GM21381 (cell line): Measurements from ENCODE around the gene NR5A2.
"Not testable (repeated sequence)": the region's sequence is repeated elsewhere in the genome, so short reads cannot be mapped to it uniquely, and the experiment has no call there.

ENCODE experiments used
- ATAC-seq: cut with Tn5 transposase; IDR thresholded peaks from one replicate; pipeline ENCODE4 v1.9.1; 2021; ENCODE audit warnings: mild to moderate bottlenecking, moderate library complexity; ENCODE audit not compliant: unreplicated experiment

NR5A2 gene

DNA sequence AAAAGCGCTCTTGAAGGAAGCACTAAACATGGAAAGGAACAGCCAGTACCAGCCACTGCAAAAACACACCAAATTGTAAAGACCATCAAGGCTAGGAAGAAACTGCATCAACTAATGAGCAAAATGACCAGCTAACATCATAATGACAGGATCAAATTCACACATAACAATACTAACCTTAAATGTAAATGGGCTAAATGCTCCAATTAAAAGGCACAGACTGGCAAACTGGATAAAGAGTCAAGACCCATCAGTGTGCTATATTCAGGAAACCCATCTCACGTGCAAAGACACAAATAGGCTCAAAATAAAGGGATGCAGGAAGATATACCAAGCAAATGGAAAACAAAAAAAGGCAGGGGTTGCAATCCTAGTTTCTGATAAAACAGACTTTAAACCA is 159.8 kb downstream of the NR5A2 start:
- ATAC-seq: not testable (repeated sequence)

DNA sequence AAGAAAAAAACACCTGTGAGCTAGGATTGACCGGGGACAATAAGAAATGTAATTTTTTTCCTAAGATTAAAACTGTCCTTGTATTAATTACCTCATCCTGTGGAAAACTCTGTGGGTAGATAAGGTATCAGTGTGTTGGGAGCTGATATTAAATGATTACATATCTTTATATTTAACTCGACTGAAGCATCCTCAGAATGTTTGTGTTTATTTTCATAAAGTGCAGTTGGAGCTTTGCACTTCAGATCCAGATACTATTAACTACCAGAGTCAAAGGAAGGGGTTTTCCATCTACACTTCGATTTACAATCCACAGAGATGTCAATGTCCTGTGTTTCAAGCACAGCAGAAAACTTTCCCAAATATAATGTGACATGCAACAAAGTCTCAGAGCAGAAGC is 164.5 kb downstream of the NR5A2 start:
- no peak for ATAC-seq

DNA sequence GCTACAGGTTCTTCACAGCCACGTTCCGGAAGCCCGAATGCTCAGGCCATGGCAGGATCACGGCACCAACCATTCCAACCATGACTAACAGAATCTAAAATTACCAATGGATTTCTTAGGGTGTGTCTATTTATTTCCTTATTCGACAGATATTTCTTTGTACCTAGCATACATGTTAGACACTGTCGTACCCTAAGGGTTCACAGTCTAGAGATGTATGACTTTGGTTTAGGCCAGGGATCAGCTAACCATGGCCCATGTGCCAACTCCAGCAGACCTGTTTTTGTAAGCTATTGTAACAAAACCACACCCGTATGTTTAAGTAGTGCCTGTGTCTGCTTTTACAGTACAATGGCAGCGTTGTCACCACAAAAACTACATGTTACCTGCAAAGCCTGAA is 167.0 kb downstream of the NR5A2 start:
- ATAC-seq: no peak

DNA sequence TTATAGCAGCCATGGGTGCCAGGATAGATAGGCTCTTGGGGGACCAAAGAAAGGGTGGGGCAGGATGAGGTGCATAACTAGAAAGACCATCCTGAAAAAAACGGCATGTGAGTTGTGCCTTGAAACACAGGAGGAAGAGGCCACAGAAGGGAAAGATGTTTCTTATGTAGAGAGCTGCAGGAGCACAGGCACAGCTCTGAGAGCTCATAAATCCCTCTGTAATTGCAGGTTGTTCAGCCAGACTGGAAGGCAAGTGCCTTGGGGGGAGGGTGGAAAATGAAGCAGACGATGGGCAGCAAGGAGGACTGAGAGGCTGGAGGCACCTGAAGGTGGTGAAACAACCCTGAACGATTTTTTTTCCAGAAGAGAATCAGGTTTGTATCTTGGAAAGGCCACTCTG is 170.7 kb downstream of the NR5A2 start:
- ATAC-seq: no peak

DNA sequence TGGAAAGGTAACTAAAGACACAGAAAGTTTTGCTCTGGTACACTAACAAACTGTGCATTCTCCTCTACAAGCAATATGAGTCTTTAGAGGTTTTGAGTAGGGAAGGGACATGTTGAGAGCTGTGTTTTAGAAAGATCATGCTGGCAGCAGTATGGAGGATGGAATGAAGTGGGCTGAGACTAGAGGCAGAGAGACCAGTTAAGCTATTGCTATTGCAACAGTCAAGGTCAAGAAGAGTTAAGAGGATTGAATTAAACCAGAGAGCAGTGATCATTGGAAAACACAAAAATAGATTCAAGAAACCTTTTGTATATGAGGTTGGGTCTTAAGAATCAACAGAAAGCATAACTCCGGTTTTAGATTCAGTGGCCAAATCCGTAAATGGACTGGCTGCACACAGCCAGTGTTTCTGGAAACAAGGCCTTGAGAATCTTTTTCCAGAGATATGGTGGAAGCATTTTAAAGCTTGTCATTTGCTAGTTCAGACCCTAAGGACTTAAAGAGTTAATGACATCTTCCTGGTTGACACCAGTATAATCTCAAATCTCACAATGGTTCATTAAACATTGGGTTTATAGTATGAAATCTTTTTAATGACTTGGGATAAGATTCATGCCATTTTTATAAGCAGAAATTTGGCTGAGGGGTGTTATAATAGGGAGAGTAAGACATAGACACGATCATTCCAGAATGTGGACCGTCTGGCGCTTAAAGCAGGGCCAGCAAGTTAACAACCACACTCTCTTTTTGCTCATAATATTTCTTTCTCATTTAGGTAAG is 177.9 kb downstream of the NR5A2 start:
- no peak for ATAC-seq

DNA sequence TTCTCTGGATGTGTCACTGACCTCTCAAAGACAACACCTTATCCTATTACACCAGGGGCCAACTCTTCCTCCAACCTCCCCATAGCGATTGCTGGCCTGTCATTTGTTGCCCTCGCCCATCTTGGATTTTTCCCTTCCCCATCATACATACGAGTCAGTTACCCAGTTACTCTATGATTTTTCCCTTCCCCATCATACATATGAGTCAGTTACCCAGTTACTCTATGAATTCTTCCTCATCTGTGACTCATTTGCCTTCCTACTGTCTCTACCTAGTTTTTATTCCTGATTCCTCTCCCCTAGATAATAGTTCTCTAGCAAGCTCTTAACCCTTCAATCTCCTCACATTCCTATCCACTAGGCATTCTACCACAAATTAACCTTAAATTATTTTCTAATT is 178.8 kb downstream of the NR5A2 start:
- no peak for ATAC-seq

DNA sequence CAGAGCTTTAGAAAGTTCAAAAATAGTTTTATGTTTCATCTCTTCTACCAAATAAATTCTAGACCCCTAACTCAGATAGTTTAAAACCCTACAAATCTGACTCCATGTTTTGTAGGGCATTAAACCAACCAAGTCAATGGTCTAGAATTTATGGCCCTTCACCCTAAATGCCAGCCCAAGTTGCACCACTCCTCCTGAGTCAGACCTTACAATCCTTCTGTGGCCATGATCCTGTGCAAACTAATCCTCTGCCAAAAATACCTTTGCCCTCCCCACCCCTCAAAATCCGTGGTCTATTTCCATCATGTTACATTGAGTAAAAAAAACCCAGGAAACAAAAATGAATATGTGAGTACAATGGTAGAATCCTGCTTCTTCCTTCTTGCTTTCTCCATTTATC is 179.3 kb downstream of the NR5A2 start:
- ATAC-seq: no peak

DNA sequence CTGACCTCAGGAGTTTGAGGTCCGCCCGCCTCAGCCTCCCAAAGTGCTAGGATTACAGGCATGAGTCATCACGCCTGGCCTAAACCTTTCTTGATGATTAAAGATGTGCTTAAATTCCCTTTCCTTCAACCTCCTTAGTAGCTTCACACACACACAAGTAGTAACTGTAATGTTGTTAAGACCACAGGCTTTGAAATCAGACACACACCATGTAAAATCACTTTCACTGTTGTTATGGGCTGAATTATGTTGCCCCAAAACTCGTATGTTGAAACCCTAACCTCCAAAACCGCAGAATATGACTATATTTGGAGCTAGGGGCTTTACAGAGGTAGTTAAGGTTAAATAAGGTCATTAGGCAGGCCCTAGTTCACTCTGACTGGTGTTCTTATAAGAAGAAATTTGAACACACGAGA is 180.2 kb downstream of the NR5A2 start:
- ATAC-seq: peak; percentile 88

DNA sequence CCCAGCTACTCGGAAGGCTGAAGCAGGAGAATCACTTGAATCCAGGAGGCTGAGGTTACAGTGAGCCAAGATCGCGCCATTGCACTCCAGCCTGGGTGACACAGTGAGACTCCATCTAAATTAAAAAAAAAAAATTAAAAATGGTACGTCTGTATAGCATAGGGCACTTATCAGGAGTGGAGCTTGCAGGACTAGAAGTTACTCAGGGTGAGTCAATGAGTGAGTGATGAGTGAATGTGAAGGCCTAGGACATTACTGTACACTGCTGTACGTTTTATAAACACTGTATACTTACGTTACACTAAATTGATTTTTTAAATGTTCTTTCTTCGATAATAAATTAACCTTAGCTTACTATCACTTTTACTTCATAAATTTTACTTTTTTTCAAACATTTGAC is 183.6 kb downstream of the NR5A2 start:
- no peak for ATAC-seq

DNA sequence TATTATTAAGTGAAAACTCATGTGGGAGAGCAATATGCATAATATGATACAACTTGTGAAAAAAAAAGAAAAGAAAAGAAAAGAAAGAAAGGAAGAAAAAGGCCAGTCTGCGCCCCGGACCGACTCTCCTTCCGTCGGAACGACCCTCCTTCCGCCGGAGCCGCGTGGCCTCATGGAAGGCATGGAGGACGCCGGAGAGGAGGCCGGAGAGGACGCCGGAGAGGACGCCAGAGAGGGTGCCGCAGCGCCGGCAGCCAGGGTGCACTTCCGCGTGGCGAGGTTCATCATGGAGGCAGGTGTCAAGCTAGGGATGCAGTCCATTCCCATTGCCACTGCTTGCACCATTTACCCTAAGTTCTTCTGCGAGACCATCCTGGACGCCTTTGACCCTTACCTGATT is 185.9 kb downstream of the NR5A2 start:
- ATAC-seq: no peak

DNA sequence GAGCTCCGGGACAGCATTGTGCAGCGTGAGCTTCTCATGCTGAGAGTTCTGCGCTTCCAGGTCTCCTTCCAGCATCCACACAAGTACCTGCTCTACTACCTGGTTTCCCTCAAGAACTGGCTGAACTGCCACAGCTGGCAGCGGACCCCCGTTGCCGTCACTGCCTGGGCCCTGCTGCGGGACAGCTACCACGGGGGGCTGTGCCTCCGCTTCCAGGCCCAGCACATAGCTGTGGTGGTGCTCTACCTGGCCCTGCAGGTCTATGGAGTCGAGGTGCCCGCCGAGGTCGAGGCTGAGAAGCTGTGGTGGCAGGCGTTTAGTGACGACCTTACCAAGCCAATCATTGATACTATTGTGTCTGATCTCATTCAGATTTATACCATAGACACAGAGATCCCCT is 186.4 kb downstream of the NR5A2 start:
- ATAC-seq: no peak

DNA sequence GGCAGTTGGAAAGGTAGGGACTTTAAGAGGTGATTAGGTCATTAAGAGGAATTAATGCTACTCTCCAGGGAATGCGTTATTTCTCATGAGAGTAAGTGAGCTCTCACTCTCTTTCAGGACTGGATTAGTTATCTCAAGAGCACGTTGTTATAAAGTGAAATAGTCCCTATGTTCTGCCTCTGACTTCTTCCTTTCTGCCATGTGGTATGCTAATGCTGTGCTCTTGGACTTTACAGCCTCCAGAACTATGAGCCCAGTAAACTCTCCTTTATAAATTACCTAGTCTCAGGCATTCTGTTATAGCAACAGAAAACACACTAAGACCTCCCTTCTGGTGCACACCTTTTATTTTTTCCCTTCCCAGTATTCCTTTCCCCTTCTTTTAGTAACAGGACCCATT is 187.8 kb downstream of the NR5A2 start:
- no peak for ATAC-seq

DNA sequence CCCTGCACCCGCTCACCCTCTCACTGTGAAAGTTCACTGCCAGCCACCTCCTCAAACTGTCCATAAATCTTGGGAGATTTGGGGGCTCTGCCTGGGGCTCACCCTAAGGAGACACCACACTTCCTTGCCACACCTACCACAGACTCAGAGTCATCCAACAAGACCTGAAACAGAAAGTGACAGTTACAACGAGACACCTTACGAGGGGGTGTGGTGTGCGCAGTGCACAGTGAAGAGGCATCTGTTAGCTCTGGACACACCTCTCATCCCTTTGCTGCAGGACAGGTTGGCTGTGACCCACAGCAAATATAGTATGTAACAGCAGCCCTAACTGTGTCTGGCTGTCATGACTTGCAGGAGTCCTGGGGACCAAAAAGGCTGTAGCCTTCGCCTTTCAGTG is 190.2 kb downstream of the NR5A2 start:
- ATAC-seq: no peak

DNA sequence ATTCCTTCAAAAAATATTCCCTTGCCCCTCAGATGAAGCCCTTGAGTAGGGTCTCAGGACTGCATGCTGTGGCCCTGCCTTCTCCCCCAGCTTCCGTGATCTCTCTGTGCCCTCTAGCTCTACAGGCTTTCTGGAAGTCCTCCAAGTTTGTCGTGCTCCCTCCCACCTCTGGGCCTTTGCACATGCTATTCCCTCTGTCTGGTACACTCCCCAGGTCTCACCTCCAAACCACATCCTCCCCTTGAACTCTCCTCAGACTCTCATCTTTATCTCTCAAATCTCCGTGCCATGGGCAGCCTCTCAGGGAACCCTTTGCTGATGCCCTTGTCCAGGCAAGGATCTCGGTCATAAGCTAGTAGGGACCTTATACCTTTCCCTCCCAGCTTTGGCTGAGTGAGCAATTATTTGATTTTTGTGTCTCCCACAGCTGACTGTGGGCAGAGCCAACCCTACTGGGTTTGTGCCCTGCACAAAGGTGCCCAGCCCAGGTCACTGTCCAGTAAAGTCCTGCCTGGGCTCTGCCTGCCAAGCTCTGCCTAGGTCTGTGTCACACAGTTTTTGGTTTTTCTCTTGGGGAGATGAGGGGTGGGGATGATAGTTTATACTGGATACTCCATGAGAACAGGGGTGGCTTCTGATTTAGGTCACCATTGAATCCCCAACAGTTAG is 194.2 kb downstream of the NR5A2 start:
- ATAC-seq: no peak

DNA sequence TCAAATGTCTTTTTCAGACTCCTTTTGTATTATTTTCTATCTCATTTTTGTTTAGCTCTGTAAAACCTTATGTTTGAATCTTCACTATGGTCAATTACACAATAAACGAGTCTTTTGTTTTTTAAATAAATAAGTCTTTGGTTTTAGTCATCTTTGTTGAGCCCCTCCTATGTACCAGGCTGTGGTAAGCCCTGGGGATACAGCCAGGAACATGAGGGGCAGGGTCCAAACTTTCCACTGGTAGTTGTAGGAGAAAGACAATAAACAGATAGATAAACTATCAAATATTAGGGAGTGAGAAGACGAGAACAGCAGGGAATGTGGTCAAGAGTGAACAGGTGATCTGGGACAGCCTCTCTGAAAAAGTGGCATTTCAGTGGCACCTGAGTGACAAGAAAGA is 195.7 kb downstream of the NR5A2 start:
- no peak for ATAC-seq

DNA sequence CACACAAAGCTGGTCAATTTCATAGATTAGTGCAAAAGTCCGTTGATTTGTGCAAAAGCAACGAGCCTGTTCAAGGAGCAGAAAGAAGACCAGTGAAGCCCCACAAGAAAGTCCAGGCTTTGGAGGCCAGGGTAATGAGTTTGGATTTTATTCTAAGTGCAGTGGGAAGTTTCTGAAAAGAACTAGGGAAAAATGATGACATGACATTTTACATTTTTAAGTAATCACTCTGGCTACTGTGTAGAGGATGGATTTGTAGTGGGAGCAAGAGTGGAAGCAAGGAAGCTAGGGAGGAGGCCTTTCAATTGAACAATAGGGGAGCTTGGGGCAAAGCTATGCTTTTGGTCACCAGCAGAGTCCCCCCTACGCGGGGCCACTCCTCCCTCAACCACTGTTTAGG is 196.1 kb downstream of the NR5A2 start:
- no peak for ATAC-seq

DNA sequence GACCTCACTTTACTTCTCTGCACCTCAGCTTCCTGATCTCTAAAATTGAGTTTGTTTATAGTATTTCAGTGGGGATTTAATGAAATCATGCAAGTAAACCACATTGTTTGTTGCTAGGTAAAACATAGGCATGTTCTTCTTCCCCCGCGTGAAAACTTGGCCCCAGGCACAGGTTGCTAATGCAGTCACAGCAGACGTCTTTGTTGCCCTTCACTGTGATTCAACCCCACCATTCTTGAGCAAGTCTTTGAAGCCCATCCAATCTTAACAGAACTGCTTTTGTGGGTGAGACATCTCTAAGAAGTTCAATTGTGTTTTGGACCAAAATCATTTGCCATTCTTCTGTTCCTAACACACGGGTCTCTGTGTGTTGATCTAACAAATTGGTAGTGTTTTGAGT is 196.8 kb downstream of the NR5A2 start:
- no peak for ATAC-seq

DNA sequence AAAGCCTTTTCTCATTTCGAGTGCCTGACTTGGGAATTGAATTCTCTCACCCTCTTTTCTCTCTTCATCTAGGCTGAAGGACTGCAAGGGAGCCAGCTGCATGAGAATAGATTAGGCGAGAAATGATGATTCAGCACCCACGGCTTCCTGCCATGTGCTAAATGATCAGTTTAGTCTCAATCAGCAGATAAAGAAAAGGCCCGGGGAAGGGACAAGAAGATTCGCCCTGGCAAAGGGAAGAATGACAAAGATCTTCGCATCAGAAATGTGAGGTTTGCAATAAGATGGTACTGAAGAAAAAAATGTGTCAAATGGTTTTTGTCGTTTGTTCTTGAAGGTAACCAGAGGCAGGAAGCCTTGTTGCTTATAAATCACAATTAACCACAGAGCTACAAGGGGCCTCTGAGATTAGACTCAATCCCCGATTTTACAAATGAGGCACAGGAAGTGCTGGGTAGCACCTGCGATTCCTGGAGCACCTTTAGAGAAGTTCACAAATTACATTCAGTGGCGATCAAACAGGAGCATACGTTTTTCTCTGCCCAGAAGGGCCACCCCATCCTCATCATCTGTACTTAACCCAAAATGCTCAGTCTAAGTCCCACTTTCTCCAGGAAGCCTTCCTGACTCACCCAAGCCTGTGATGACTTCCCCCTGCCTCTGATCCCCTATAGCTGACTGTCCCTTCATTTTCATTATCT is 198.9 kb downstream of the NR5A2 start:
- ATAC-seq: no peak

DNA sequence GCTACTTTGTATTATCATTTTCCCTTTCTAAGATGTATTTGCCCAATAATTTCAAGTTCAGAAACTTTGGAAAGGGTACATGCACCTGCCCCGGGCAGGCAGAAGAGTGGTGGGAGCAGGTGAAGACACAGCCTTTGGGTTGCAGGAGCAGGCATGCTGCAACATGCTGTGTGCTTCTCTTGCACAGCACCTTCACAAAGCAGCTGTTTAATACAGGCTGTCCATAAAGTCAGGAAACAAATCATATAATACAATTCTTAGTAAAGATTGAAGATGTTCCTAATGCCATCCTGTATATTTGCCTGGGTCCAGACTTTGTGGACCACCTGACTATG is 199.4 kb downstream of the NR5A2 start:
- ATAC-seq: no peak
